Neural progenitor cell (in vitro differentiated cells): ENCODE data around the gene SLMAP.

Experiments used
- EZH2 ChIP-seq: fragments of 200-600 bp; sonication (generic); IDR thresholded peaks from 2 replicates; pipeline ENCODE4 v1.6.1; 2017; ENCODE audit warnings: antibody characterized with exemption, mild to moderate bottlenecking, moderate library complexity
- EZH2phosphoT487 ChIP-seq: fragments of 200-600 bp; sonication (generic); IDR thresholded peaks from 2 replicates; pipeline ENCODE4 v1.6.1; 2017; ENCODE audit warnings: antibody characterized with exemption
- TF ChIP-seq, protein P1 (sequence below): fragments of 200-600 bp; sonication (generic); IDR thresholded peaks from 2 replicates; pipeline ENCODE4 v1.5.1; 2017; ENCODE audit warnings: antibody characterized with exemption, mild to moderate bottlenecking

DNA sequence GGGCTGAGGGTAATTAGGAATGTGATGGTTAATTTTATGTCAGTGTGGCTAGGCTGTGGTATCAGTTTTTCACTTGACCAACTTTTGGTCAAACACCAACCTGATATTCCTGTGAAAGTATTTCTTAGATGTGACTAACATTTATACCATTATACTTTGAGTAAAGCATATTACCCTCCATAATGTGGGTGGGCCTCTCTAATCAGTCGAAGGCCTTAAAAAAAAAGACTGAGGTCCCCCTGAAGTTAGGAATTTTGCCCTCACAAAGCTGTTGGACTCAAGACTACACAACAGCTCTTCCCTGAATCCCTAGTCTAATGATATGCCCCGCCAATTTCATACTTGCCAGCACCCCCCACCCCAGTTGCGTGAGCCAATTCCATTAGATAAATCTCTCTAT, 12.5 kb downstream of the SLMAP start:
- TF ChIP-seq, protein P1, sequence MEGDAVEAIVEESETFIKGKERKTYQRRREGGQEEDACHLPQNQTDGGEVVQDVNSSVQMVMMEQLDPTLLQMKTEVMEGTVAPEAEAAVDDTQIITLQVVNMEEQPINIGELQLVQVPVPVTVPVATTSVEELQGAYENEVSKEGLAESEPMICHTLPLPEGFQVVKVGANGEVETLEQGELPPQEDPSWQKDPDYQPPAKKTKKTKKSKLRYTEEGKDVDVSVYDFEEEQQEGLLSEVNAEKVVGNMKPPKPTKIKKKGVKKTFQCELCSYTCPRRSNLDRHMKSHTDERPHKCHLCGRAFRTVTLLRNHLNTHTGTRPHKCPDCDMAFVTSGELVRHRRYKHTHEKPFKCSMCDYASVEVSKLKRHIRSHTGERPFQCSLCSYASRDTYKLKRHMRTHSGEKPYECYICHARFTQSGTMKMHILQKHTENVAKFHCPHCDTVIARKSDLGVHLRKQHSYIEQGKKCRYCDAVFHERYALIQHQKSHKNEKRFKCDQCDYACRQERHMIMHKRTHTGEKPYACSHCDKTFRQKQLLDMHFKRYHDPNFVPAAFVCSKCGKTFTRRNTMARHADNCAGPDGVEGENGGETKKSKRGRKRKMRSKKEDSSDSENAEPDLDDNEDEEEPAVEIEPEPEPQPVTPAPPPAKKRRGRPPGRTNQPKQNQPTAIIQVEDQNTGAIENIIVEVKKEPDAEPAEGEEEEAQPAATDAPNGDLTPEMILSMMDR = no peak
- no peak for TF ChIP-seq EZH2
- TF ChIP-seq EZH2phosphoT487 = no peak
